KMS-11 (cell line): ENCODE results near the gene CMSS1.

Experiments used
- H2AFZ ChIP-seq: fragments of 200-600 bp; sonication (generic); 2 replicates; pipeline ENCODE4 v1.6.1; 2016; ENCODE audit warnings: antibody characterized with exemption, mixed run types, low read depth
- H3K27ac ChIP-seq: fragments of 200-600 bp; sonication (generic); 2 replicates; pipeline ENCODE4 v1.6.1; 2016; ENCODE audit warnings: mild to moderate bottlenecking, mixed run types
- H3K27me3 ChIP-seq: fragments of 200-600 bp; sonication (generic); 2 replicates; pipeline ENCODE4 v1.6.1; 2017; ENCODE audit warnings: mild to moderate bottlenecking, low read depth, mixed run types, moderate library complexity; ENCODE audit not compliant: insufficient read depth
- H3K36me3 ChIP-seq: fragments of 200-600 bp; sonication (generic); 2 replicates; pipeline ENCODE4 v1.6.1; 2017; ENCODE audit warnings: mild to moderate bottlenecking, mixed run types; ENCODE audit not compliant: insufficient read depth
- H3K4me1 ChIP-seq: fragments of 200-600 bp; sonication (generic); 2 replicates; pipeline ENCODE4 v1.6.1; 2016; ENCODE audit warnings: mild to moderate bottlenecking, low read depth, mixed run types; ENCODE audit not compliant: poor library complexity, severe bottlenecking
- H3K4me2 ChIP-seq: fragments of 200-600 bp; sonication (generic); 2 replicates; pipeline ENCODE4 v1.7.0; 2016; ENCODE audit warnings: mild to moderate bottlenecking, mixed run types
- H3K4me3 ChIP-seq: fragments of 200-600 bp; sonication (generic); IDR thresholded peaks from 2 replicates; pipeline ENCODE4 v1.6.1; 2017; ENCODE audit warnings: low read depth, low read length, mixed read lengths; ENCODE audit not compliant: insufficient read depth
- H3K79me2 ChIP-seq: fragments of 200-600 bp; sonication (generic); 2 replicates; pipeline ENCODE4 v1.6.1; 2016; ENCODE audit warnings: low read depth, mixed run types; ENCODE audit not compliant: insufficient read depth
- H3K9ac ChIP-seq: fragments of 200-600 bp; sonication (generic); 2 replicates; pipeline ENCODE4 v1.6.1; 2016; ENCODE audit warnings: mild to moderate bottlenecking, mixed run types
- H4K20me1 ChIP-seq: fragments of 200-600 bp; sonication (generic); 2 replicates; pipeline ENCODE4 v1.6.1; 2016; ENCODE audit warnings: mild to moderate bottlenecking, mixed run types; ENCODE audit not compliant: insufficient read depth
- TF ChIP-seq, protein P1 (sequence below): fragments of 200-600 bp; sonication (generic); conservative IDR thresholded peaks from 2 replicates; pipeline ENCODE4 v1.6.1; 2017; ENCODE audit warnings: low read depth, mild to moderate bottlenecking, antibody characterized with exemption, low read length, moderate library complexity, mixed read lengths

Gene CMSS1

DNA sequence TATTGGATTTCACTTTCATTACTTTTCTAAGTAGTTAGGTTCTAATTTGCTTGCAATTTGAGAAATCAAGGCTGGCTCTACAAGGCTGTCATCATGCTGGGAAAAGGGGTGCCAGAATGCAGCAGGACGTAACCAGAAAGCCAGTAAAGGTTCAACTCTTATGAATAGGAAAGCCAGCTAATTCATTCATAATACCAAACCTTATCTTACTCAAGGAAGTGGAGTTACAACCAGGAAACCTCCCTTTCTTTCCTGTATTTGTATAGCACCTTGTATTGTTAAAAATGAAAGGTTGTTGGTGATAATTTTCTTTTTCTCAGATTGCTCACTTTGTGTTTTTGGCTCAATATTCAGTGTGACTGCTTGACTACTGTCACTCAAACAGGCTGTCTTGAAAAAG lies 187.3 kb downstream of the CMSS1 start:
- Histone ChIP-seq H3K79me2 (no peaks in the 10 kb centered on the region), H3K36me3 (no peaks in the 10 kb centered on the region), H3K4me3 (no peak overlapping the region), H3K27ac (no peak overlapping the region), H3K27me3 (no peaks in the 10 kb centered on the region), H3K4me2 (no peak overlapping the region), H3K4me1 (peaks cover 12% of the 10 kb centered on the region), H3K9ac (no peak overlapping the region), H2AFZ (no peak overlapping the region), H4K20me1 (no peaks in the 10 kb centered on the region)
- TF ChIP-seq, protein P1, sequence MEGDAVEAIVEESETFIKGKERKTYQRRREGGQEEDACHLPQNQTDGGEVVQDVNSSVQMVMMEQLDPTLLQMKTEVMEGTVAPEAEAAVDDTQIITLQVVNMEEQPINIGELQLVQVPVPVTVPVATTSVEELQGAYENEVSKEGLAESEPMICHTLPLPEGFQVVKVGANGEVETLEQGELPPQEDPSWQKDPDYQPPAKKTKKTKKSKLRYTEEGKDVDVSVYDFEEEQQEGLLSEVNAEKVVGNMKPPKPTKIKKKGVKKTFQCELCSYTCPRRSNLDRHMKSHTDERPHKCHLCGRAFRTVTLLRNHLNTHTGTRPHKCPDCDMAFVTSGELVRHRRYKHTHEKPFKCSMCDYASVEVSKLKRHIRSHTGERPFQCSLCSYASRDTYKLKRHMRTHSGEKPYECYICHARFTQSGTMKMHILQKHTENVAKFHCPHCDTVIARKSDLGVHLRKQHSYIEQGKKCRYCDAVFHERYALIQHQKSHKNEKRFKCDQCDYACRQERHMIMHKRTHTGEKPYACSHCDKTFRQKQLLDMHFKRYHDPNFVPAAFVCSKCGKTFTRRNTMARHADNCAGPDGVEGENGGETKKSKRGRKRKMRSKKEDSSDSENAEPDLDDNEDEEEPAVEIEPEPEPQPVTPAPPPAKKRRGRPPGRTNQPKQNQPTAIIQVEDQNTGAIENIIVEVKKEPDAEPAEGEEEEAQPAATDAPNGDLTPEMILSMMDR, result no peak

DNA sequence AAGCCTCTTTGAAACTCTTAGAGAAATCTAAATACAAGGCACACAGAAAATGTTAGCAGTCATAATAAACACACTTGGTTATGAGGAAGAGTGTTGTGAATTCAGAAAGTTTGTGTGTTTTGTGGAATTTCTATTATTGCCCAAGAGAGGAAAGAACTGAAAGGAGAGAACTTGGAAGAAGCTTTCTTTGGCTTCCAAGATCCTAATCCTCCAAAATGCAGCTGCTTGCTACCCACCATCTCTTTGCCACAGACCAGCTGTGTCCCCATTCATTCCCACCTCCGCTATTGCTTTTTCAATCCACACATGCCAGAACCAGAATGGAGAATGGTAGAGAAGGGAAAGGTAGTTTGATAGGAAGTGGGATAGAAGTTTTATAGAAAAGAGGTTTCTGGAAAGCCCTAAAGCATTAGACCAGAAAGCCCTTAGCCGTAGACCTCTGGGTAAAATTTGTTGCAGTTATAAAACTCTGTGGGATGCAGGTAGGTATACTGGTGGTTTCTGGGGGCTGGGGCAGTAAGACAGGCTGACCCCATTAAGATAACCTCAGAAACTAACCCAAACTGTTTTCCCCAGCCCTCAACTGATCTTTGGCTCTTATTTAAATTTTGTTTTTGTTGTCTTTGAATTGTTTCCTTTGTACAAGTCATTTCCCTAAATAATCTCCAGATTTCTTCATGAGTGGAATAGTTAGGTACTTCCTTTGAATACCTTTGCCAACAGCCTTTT lies 188.2 kb downstream of the CMSS1 start:
- H3K4me1 ChIP-seq, result peaks cover 12% of the 10 kb centered on the region
- H3K4me2 ChIP-seq, result no peak overlapping the region
- no peak overlapping the region for H3K27ac ChIP-seq
- H4K20me1 ChIP-seq, result no peaks in the 10 kb centered on the region
- no peaks in the 10 kb centered on the region for H3K79me2 ChIP-seq
- no peaks in the 10 kb centered on the region for H3K36me3 ChIP-seq
- TF ChIP-seq, protein P1, result no peak
- H3K27me3 ChIP-seq, result no peaks in the 10 kb centered on the region
- no peak overlapping the region for H3K9ac ChIP-seq
- no peak overlapping the region for H3K4me3 ChIP-seq
- H2AFZ ChIP-seq, result no peak overlapping the region

DNA sequence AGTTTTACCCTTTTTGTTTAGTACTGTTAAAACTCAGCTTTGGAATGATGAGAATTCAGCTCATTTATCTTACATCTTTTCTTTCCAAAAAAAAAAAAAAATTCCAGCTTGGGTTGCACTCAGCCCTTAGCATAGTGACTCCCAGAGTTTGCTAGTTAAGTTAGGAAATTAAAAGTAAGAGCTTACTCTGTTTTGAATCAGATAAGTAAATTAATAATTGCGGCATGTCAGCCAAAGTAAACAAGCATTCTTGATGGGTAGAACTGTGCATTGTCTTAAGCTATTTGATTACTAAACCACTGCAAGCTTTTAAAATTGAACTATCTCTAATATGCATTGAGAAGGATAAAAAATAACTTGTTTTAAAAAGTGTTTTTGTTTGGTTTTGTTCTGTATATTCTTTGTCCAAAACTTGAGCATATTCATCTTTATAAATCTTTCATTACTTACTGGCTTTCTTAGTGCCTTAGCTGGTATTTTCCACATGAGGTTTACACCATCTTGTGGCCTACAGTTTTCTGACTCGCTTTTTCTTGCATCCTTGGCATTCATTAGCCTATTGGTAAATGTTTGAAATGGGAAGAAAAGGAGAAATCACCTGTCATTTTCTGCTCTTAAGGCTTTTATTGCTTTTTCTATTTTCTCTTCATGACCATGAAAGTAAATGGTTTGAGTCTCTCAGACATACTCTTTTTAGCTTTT lies 189.1 kb downstream of the CMSS1 start:
- H3K4me3 ChIP-seq, result no peak overlapping the region
- no peaks in the 10 kb centered on the region for H3K27me3 ChIP-seq
- no peak overlapping the region for H3K4me2 ChIP-seq
- H3K79me2 ChIP-seq, result no peaks in the 10 kb centered on the region
- no peak overlapping the region for H3K27ac ChIP-seq
- no peak overlapping the region for H3K9ac ChIP-seq
- TF ChIP-seq, protein P1, result no peak
- no peaks in the 10 kb centered on the region for H4K20me1 ChIP-seq
- H3K36me3 ChIP-seq, result no peaks in the 10 kb centered on the region
- H3K4me1 ChIP-seq, result peaks cover 12% of the 10 kb centered on the region
- H2AFZ ChIP-seq, result no peak overlapping the region

DNA sequence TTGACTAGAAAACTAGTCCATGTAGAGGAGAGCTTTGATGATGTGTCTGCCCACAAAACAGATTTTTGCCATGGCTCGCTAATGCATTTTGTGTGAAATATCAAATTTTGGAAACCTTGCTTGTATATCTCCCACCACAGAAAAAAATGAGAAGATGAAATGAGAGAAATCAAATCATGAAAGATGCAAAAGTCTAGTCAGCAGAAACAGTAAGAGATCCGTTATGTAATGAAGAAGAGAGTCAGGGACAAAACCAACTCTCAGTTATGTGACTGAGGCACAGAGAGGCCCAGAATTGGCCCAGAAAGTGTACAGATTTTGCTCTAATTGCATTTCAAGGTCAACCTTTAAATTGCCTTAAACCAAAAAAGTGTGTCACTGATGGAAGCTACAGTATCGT lies 189.7 kb downstream of the CMSS1 start:
- Histone ChIP-seq H3K79me2 (no peaks in the 10 kb centered on the region), H3K36me3 (no peaks in the 10 kb centered on the region), H2AFZ (no peak overlapping the region), H4K20me1 (no peaks in the 10 kb centered on the region), H3K9ac (no peak overlapping the region), H3K4me2 (no peak overlapping the region), H3K27ac (no peak overlapping the region), H3K27me3 (no peaks in the 10 kb centered on the region), H3K4me3 (no peak overlapping the region), H3K4me1 (peaks cover 12% of the 10 kb centered on the region)
- TF ChIP-seq, protein P1, result no peak
